Memory B cell (primary cell): ENCODE measurements around the gene ERBB3.

Experiments used
- ATAC-seq: fragments of 150-1000 bp; cut with Tn5 transposase; 2 replicates; pipeline ENCODE4 v1.10.0; 2021; ENCODE audit warnings: low read depth, mild to moderate bottlenecking, moderate library complexity
- DNase-seq, 2 donors: peaks; one replicate each; pipeline ENCODE4 v3.0.0; 2022; ENCODE audit warnings: low spot score in 2 of 2
- H3K27ac Mint-ChIP-seq: one replicate; pipeline ENCODE4 v1.8.0; 2022; ENCODE audit warnings: mild to moderate bottlenecking, moderate library complexity, mixed read lengths
- H3K27me3 Mint-ChIP-seq: one replicate; pipeline ENCODE4 v1.8.0; 2022; ENCODE audit warnings: mixed read lengths
- H3K36me3 Mint-ChIP-seq: one replicate; pipeline ENCODE4 v1.8.0; 2022; ENCODE audit warnings: mild to moderate bottlenecking, mixed read lengths
- H3K4me1 Mint-ChIP-seq: one replicate; pipeline ENCODE4 v1.8.0; 2022; ENCODE audit warnings: mixed read lengths
- H3K4me3 Mint-ChIP-seq: one replicate; pipeline ENCODE4 v1.8.0; 2022; ENCODE audit warnings: mild to moderate bottlenecking, moderate library complexity, mixed read lengths
- H3K9me3 Mint-ChIP-seq: one replicate; pipeline ENCODE4 v1.8.0; 2022; ENCODE audit warnings: mixed read lengths

Gene ERBB3

GRCh38 chr12:56146492-56147460 lies 66.8 kb downstream of the ERBB3 start:
- Mint-ChIP-seq H3K36me3 (peaks cover 12% of the 10 kb centered on the region), H3K9me3 (no peaks in the 10 kb centered on the region), H3K27me3 (no peaks in the 10 kb centered on the region), H3K4me3 (no peak overlapping the region), H3K27ac (no peak overlapping the region), H3K4me1 (peaks cover 13% of the 10 kb centered on the region)
- DNase-seq: no peak
- no peak for ATAC-seq

- DNase-seq: no peak
- H3K9me3 Mint-ChIP-seq: no peaks in the 10 kb centered on the region
These were observed 70.6 kb downstream of the ERBB3 start for GRCh38 chr12:56150563-56150962.

GRCh38 chr12:56151672-56152131 lies 71.7 kb downstream of the ERBB3 start:
- peak; percentile 47 to 49 for DNase-seq
- Mint-ChIP-seq H3K4me3 (peak overlapping the region; percentile 96), H3K9me3 (no peaks in the 10 kb centered on the region), H3K27me3 (no peaks in the 10 kb centered on the region), H3K4me1 (peaks cover 15% of the 10 kb centered on the region), H3K36me3 (no peaks in the 10 kb centered on the region), H3K27ac (peak overlapping the region; percentile 83)
- ATAC-seq: peak; percentile 74

More at GRCh38 chr12:56150563-56150962, 70.6 kb downstream of the ERBB3 start:
- H3K27me3 Mint-ChIP-seq: no peaks in the 10 kb centered on the region
- H3K27ac Mint-ChIP-seq: peak overlapping the region; percentile 41
- ATAC-seq: no peak
- no peak overlapping the region for H3K4me3 Mint-ChIP-seq
- H3K36me3 Mint-ChIP-seq: no peaks in the 10 kb centered on the region
- peaks cover 15% of the 10 kb centered on the region for H3K4me1 Mint-ChIP-seq

- H3K36me3 Mint-ChIP-seq: no peaks in the 10 kb centered on the region
- H3K27ac Mint-ChIP-seq: peak within 1 kb of the TSS; percentile 83
- H3K4me3 Mint-ChIP-seq: peak within 1 kb of the TSS; percentile 96
- DNase-seq: peak; percentile 76 to 82
- peaks cover 14% of the 10 kb centered on the region for H3K4me1 Mint-ChIP-seq
- peak; percentile 89 for ATAC-seq
- no peaks in the 10 kb centered on the region for H3K27me3 Mint-ChIP-seq
- H3K9me3 Mint-ChIP-seq: no peaks in the 10 kb centered on the region
These were observed 72.3 kb downstream of the ERBB3 start, which contains the start of gene MYL6B for GRCh38 chr12:56152132-56152755. TSS of gene MYL6B (plus strand) at chr12:56152587. CDS start at chr12:56153919, 1,332 bp downstream.
